HL-60 (cell line): ENCODE results near the gene DNAJB8.

Experiments
- DNase-seq, 2 experiments: peaks; one replicate each; pipeline ENCODE4 v3.0.0-alpha.2; 2010 to 2020; ENCODE audit warnings: low read depth in 1 of 2, low spot score in 1 of 2
- H3K27ac ChIP-seq: fragments of 250-450 bp; sonication (Bioruptor Pico); replicated peaks from 2 replicates; pipeline ENCODE4 v1.5.1; 2020; ENCODE audit warnings: mild to moderate bottlenecking, moderate library complexity
- H3K27me3 ChIP-seq: fragments of 250-450 bp; sonication (Bioruptor Pico); 2 replicates; pipeline ENCODE4 v1.5.1; 2021; ENCODE audit warnings: mild to moderate bottlenecking, moderate library complexity; ENCODE audit not compliant: insufficient read depth, poor library complexity, severe bottlenecking
- H3K4me3 ChIP-seq: replicated peaks from 2 replicates; pipeline ENCODE4 v1.5.1; 2011; ENCODE audit warnings: mild to moderate bottlenecking, control low read depth, low read length; ENCODE audit not compliant: insufficient read depth
- GABPA ChIP-seq: IDR thresholded peaks from 2 replicates; pipeline ENCODE4 v1.6.1; 2012; ENCODE audit warnings: low read depth
- POLR2AphosphoS5 ChIP-seq: IDR thresholded peaks from 2 replicates; pipeline ENCODE4 v1.6.1; 2012; ENCODE audit warnings: low read depth
- REST ChIP-seq: IDR thresholded peaks from 2 replicates; pipeline ENCODE4 v1.6.1; 2012; ENCODE audit warnings: low read depth; ENCODE audit not compliant: insufficient replicate concordance
- SPI1 ChIP-seq: IDR thresholded peaks from 2 replicates; pipeline ENCODE4 v1.6.1; 2012; ENCODE audit warnings: low read depth, mild to moderate bottlenecking, borderline replicate concordance
- TF ChIP-seq, protein P1 (sequence below): IDR thresholded peaks from one replicate; pipeline ENCODE4 v1.5.1; 2011; ENCODE audit warnings: low read length, control low read depth, inconsistent platforms; ENCODE audit not compliant: insufficient read depth

Gene DNAJB8

DNA sequence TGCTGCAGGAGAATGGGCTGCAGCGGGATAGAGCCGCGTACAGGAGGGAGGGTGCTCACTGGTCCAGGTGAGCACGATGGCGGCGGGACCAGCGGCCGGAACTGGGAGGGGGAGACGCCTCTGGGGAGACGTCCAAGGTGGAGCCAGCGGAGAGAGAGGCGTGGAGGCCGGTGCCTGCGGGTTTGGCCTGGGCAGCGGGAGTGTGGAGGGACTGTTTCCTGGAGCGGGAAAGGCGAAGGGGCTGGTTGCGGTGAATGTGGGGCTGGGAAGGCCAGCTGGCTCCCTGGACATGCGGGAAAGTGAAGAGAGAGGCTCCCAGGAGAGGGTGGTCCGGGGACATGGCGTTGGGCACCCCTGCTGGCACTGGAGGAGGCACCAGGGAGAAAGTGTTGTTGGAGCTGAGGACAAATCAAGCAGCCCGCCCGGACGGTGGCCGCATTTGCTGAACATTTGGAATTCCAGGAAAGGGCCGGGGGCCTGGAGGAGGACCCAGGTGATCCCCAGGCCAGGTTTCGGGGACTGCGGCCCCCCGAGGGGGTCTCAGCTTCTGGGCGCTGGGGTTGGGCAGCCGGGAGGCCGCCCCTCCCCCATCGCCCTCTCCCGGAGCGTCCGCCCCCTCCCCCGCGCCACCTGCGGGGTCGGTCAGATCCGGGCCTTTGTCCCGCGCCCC is 34.3 kb downstream of the DNAJB8 start:
- H3K27ac ChIP-seq, result no peak overlapping the region
- TF ChIP-seq POLR2AphosphoS5 (no peak), GABPA (no peak), SPI1 (no peak), REST (no peak)
- TF ChIP-seq, protein P1, sequence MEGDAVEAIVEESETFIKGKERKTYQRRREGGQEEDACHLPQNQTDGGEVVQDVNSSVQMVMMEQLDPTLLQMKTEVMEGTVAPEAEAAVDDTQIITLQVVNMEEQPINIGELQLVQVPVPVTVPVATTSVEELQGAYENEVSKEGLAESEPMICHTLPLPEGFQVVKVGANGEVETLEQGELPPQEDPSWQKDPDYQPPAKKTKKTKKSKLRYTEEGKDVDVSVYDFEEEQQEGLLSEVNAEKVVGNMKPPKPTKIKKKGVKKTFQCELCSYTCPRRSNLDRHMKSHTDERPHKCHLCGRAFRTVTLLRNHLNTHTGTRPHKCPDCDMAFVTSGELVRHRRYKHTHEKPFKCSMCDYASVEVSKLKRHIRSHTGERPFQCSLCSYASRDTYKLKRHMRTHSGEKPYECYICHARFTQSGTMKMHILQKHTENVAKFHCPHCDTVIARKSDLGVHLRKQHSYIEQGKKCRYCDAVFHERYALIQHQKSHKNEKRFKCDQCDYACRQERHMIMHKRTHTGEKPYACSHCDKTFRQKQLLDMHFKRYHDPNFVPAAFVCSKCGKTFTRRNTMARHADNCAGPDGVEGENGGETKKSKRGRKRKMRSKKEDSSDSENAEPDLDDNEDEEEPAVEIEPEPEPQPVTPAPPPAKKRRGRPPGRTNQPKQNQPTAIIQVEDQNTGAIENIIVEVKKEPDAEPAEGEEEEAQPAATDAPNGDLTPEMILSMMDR, result no peak
- no peak for DNase-seq
- H3K27me3 ChIP-seq, result peaks cover 10% of the 10 kb centered on the region
- H3K4me3 ChIP-seq, result no peak overlapping the region

DNA sequence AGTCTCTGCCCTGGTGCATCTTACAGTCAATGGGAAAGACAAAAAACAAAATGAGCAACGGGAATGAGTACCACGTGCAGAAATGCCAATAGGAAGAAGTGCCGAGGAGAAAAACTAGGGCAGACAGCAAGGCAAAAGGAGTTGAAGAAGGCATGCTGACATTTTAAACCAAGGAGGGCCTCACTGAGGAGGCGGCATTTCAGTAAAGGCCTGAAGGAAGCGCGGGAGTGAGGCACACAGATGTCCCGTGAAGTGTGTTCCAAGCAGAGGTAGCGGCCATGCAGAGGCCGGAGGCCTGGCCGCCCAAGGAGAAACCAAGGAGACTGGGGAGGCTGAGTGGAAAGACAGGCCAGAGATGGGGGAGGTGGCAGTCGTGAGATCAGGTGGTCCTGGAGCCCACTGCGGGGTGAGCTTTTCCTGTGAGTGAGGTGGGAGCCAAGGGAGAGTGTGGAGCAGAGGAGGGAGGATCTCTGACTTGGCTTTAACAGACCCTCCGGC is 34.8 kb downstream of the DNAJB8 start:
- no peak for DNase-seq
- H3K4me3 ChIP-seq, result no peak overlapping the region
- H3K27ac ChIP-seq, result no peak overlapping the region
- H3K27me3 ChIP-seq, result peaks cover 10% of the 10 kb centered on the region
- TF ChIP-seq REST, result no peak
- TF ChIP-seq GABPA, result no peak
- no peak for TF ChIP-seq POLR2AphosphoS5
- TF ChIP-seq, protein P1, result no peak
- no peak for TF ChIP-seq SPI1

DNA sequence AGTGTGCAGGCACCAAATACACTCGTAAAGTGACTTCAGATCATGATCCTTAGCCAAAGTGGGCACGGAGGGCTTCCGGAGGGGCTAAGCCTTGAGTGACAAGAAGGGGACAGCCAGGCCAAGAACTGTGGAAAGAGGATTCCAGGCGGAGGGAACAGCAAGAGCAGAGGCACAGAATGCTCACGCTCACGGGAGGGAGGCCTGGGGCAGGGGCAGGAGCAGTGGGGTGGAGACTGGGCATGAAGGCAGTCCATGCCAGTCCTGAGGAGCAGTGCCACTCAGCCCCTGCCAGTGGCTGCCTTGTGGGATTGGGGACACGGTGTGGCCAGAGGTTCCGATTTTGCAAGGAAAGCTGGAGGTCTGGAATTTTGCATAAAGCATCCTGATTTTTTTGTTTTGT is 36.0 kb downstream of the DNAJB8 start:
- Histone ChIP-seq H3K4me3 (no peak overlapping the region), H3K27ac (no peak overlapping the region), H3K27me3 (peaks cover 10% of the 10 kb centered on the region)
- TF ChIP-seq GABPA, result no peak
- TF ChIP-seq, protein P1, result no peak
- TF ChIP-seq POLR2AphosphoS5, result no peak
- TF ChIP-seq SPI1, result no peak
- no peak for TF ChIP-seq REST
- no peak for DNase-seq
